Peyer's patch (tissue), 4 donors: ENCODE measurements around the gene EHF. TPM values are rescaled to one million over a fixed set of nuclear protein-coding genes. Genes with fewer than 3 reads are reported as not detected.

Source experiments
- DNase-seq, 3 donors: peaks; one replicate each; pipeline ENCODE4 v3.0.0-alpha.2; 2017 to 2019
- H3K27ac ChIP-seq, 4 donors: fragments of 200-600 bp; sonication (generic); one replicate each; pipeline ENCODE4 v1.5.1; 2016 to 2019
- H3K27me3 ChIP-seq, 2 donors: fragments of 200-600 bp; sonication (generic); one replicate each; pipeline ENCODE4 v1.5.1; 2019
- H3K36me3 ChIP-seq, 3 donors: fragments of 200-600 bp; sonication (generic); one replicate each; pipeline ENCODE4 v1.5.1; 2016 to 2019
- H3K4me1 ChIP-seq, 4 donors: fragments of 200-600 bp; sonication (generic); one replicate each; pipeline ENCODE4 v1.5.1; 2016 to 2019
- H3K4me3 ChIP-seq, 4 donors: fragments of 200-600 bp; sonication (generic); 1 replicate in 3 of 4; 2 replicates in 1 of 4; pipeline ENCODE4 v1.5.1; 2016 to 2019; ENCODE audit warnings: mild to moderate bottlenecking in 1 of 4
- H3K9me3 ChIP-seq, 4 donors: fragments of 200-600 bp; sonication (generic); one replicate each; pipeline ENCODE4 v1.5.1; 2016 to 2019; ENCODE audit warnings: mild to moderate bottlenecking in 1 of 4
- POLR2A ChIP-seq, 2 donors: fragments of 450-650 bp; IDR thresholded peaks; one replicate each; pipeline ENCODE4 v1.5.1; 2017; ENCODE audit warnings: antibody characterized with exemption in 2 of 2, mild to moderate bottlenecking in 2 of 2, moderate library complexity in 2 of 2
- total RNA-seq, 4 donors: library from RNA; depleted of rRNA; stranded (reverse); fragments of >200 nt; gene quantifications; one replicate each; pipeline ENCODE4 v1.1.0, GENCODE V29; 2016
- TF ChIP-seq, protein P1 (sequence below), 6 experiments: fragments of 450-650 bp in 4 of 6; fragments of 200-600 bp in 2 of 6; sonication (generic) in 1 of 6; IDR thresholded peaks; one replicate each; pipeline ENCODE4 v1.5.1; 2017 to 2019; ENCODE audit warnings: antibody characterized with exemption in 6 of 6, mild to moderate bottlenecking in 3 of 6, moderate library complexity in 1 of 6

Gene EHF
- total RNA-seq, 4 donors from 2014 or later: 75.9 to 143 (median 106) TPM

DNA sequence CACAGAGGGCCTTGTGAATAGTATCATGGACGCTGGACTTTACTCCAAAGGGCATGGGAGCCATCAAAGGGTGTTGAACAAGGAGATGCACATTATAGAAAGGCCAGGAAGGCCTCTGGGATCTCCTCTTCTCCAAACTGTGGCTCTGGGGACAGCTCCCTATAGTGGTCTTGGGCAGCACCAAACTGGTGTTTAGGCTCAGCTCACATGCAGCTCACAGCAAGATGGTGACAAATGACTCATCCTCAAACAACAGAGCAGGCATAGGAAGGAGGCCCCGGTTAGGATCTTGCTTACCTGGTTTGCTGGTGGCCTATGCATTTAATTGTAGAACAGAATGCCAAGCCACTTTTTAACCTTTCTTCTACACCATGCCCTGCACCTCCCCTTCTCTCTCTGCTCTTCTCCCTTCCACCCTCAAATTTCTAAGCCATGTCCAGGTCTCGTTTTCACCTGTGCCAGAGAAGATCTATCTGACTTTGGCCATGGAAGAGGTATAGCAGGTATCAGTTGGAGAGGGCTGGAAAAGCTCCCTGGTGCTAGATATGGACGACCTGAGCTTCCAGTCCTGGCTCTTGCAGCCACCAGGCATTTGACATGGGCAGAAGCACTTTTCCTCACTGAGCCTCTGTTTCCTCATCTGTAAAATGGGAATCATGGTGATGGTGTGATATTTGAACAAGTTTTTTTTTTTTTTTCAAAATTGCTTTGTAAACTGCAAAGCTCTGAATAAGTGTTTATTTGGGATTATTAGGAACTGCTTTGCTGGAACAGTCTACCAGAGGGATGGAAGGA is 14.4 kb upstream of the EHF start:
- Histone ChIP-seq H3K4me1 (peaks cover 0 to 33% (median 0%) of the 10 kb centered on the region in 4 donors), H3K27ac (no peak overlapping the region), H3K9me3 (no peaks in the 10 kb centered on the region), H3K27me3 (no peaks in the 10 kb centered on the region), H3K4me3 (no peak overlapping the region), H3K36me3 (no peaks in the 10 kb centered on the region)
- TF ChIP-seq, protein P1, sequence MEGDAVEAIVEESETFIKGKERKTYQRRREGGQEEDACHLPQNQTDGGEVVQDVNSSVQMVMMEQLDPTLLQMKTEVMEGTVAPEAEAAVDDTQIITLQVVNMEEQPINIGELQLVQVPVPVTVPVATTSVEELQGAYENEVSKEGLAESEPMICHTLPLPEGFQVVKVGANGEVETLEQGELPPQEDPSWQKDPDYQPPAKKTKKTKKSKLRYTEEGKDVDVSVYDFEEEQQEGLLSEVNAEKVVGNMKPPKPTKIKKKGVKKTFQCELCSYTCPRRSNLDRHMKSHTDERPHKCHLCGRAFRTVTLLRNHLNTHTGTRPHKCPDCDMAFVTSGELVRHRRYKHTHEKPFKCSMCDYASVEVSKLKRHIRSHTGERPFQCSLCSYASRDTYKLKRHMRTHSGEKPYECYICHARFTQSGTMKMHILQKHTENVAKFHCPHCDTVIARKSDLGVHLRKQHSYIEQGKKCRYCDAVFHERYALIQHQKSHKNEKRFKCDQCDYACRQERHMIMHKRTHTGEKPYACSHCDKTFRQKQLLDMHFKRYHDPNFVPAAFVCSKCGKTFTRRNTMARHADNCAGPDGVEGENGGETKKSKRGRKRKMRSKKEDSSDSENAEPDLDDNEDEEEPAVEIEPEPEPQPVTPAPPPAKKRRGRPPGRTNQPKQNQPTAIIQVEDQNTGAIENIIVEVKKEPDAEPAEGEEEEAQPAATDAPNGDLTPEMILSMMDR (IDR thresholded peaks at IDR 0.05): no peak
- DNase-seq: peak in 1 of 3 donors; percentile 59

DNA sequence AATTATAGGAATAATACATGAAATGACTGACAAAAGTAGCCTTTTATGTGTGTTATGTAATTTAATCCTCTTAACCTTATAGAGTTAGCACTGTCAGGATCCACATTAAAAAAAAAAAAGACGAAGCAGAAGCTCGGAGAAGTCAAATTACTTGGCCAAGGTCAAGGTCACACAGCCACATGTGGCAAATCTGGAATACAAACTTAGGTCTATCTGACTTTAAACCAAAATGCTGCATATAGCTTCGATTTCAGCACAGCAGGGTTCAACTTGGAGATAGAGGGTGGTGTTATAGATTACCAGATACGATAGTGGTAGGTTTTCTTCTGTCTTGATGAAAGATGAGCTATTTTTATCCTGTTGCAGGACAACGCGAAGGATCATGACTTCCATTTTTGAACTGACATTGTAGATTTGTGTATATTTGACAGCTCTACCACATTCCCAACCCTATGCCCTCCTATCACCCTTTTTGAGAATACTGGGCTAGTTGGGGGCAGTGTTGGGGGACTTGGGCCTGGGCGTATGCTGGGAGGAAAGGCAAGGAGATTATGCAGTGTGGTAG is 11.6 kb upstream of the EHF start:
- Histone ChIP-seq H3K9me3 (no peaks in the 10 kb centered on the region), H3K36me3 (no peaks in the 10 kb centered on the region), H3K4me3 (no peak overlapping the region), H3K4me1 (peaks cover 0 to 12% (median 3%) of the 10 kb centered on the region in 4 donors), H3K27ac (no peak overlapping the region), H3K27me3 (no peaks in the 10 kb centered on the region)
- no peak for DNase-seq
- TF ChIP-seq, protein P1 (IDR thresholded peaks at IDR 0.05): no peak
- TF ChIP-seq POLR2A (IDR thresholded peaks at IDR 0.05): no peak

DNA sequence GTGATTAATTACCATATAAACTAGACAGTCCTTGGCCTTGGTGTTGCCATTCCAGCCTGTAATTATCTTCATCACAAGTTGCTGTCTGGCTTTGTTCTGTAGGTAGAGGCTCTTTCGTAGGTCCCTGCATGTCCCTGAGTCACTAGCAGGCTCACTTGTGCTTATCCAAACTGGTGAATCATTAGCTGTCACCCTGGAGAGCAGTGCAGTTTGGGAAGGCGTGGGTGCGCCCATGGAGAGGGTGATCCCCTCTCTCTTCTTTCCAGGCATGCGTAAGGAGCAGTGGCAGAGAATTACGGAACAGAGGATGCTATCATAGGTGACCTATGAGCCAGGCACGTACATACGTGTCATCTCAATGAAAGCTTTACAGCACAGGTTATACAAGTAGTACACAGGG is 11.0 kb upstream of the EHF start:
- Histone ChIP-seq H3K36me3 (no peaks in the 10 kb centered on the region), H3K27me3 (no peaks in the 10 kb centered on the region), H3K9me3 (no peaks in the 10 kb centered on the region), H3K4me1 (peaks cover 0 to 10% (median 3%) of the 10 kb centered on the region in 4 donors), H3K4me3 (no peak overlapping the region), H3K27ac (no peak overlapping the region)
- DNase-seq: no peak
- TF ChIP-seq, protein P1 (IDR thresholded peaks at IDR 0.05): no peak
- TF ChIP-seq POLR2A (IDR thresholded peaks at IDR 0.05): no peak

DNA sequence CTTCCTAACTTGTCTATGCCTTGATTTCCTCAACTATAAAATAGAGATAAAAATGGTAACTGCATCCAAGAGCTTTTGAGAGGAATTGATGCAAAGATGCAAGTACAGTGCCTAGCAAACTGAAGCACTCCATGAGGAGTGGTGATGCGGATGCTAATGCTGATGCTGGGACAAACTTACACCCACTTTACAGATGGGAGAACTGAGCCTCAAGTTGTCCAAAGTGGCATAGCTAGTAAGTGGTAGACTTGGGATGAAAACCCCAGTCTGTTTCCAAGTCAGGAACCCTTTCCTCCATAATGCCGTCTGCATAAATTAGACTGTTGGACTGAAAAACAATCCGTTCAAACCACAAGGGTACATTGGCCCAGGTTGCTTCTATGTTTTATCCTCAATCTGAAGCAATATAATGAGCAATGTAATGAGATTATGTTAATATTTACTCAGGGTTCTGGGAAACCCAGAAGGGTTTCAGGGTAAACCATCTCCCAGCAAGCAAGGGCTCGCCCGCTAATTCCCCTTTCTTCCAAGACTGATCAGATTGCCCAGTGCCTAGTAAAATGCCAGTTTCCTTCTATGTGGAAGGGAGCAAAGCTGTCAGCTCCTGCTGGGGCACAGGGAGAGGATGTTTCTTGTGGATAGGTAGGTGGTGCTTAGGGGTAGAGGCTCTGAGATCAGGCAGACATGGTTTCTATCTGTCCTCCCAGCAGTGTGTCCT is 10.4 kb upstream of the EHF start:
- H3K4me1 ChIP-seq: peaks cover 0 to 10% (median under 1%) of the 10 kb centered on the region in 4 donors
- no peaks in the 10 kb centered on the region for H3K27me3 ChIP-seq
- DNase-seq: no peak
- TF ChIP-seq, protein P1 (IDR thresholded peaks at IDR 0.05): no peak
- no peak for TF ChIP-seq POLR2A (IDR thresholded peaks at IDR 0.05)
- H3K27ac ChIP-seq: no peak overlapping the region
- no peaks in the 10 kb centered on the region for H3K9me3 ChIP-seq
- H3K36me3 ChIP-seq: no peaks in the 10 kb centered on the region
- H3K4me3 ChIP-seq: no peak overlapping the region

DNA sequence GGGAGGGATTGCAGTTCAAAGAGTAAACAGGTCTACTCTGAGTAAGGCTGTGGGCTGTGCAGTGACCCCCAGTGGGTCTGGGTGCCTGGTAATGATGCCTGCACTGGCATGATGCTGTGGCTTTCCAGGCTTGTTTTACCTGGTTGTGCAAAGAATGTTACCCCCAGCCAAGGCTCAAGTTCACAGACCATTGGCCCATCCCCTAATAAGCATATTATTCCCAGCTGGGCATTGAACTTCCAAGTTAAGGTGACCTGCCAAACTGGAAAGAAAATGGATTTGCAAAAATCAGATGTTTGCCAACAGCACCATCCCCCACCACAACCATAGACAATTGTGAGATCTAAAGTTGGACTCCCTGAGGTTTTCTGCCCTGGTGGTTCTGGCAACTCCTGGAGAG is 7.9 kb upstream of the EHF start:
- no peak for DNase-seq

More for the DNA sequence above, 7.9 kb upstream of the EHF start:
- H3K27me3 ChIP-seq: no peaks in the 10 kb centered on the region
- no peaks in the 10 kb centered on the region for H3K36me3 ChIP-seq
- no peak overlapping the region for H3K4me3 ChIP-seq
- H3K9me3 ChIP-seq: no peaks in the 10 kb centered on the region
- no peak overlapping the region for H3K27ac ChIP-seq
- no peak for TF ChIP-seq POLR2A (IDR thresholded peaks at IDR 0.05)
- peaks cover 0 to 10% (median 0%) of the 10 kb centered on the region in 4 donors for H3K4me1 ChIP-seq
